Sigmoid colon (tissue), 3 donors: ENCODE data around the gene PGBD5.

Source experiments
- POLR2A ChIP-seq, 2 donors: fragments of 450-650 bp; IDR thresholded peaks; one replicate each; pipeline ENCODE4 v1.6.1; 2016; ENCODE audit warnings: antibody characterized with exemption in 2 of 2, mild to moderate bottlenecking in 2 of 2, moderate library complexity in 2 of 2
- TF ChIP-seq, protein P1 (sequence below), 4 experiments: fragments of 450-650 bp in 3 of 4; fragments of 200-600 bp in 1 of 4; IDR thresholded peaks; one replicate each; pipeline ENCODE4 v1.5.1; 2016 to 2019; ENCODE audit warnings: antibody characterized with exemption in 4 of 4, mild to moderate bottlenecking in 3 of 4, moderate library complexity in 2 of 4

DNA sequence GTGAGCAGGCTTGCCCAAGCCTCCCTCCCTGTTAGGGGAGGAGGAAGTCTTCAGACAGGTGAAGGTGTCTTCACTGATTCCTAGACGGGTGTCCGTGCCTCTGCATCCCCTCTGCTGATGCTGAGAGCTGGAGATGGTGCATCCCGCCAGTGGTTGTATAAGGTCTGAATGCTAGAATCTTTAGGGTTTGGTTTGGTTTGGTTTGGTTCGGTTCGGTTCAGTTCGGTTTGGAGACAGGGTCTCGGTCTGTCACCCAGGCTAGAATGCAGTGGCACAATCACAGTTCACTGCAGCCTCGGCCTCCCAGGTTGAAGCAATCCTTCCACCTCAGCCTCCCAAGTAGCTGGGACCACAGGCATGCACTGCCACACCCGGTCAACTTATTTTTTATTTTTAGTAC, 153.6 kb downstream of the PGBD5 start:
- TF ChIP-seq, protein P1, sequence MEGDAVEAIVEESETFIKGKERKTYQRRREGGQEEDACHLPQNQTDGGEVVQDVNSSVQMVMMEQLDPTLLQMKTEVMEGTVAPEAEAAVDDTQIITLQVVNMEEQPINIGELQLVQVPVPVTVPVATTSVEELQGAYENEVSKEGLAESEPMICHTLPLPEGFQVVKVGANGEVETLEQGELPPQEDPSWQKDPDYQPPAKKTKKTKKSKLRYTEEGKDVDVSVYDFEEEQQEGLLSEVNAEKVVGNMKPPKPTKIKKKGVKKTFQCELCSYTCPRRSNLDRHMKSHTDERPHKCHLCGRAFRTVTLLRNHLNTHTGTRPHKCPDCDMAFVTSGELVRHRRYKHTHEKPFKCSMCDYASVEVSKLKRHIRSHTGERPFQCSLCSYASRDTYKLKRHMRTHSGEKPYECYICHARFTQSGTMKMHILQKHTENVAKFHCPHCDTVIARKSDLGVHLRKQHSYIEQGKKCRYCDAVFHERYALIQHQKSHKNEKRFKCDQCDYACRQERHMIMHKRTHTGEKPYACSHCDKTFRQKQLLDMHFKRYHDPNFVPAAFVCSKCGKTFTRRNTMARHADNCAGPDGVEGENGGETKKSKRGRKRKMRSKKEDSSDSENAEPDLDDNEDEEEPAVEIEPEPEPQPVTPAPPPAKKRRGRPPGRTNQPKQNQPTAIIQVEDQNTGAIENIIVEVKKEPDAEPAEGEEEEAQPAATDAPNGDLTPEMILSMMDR (IDR thresholded peaks at IDR 0.05): no peak
- TF ChIP-seq POLR2A (IDR thresholded peaks at IDR 0.05): no peak
